Left lung (tissue), 10 donors: Measurements from ENCODE around the gene ATP6V1G3. TPM values are rescaled to one million over a fixed set of nuclear protein-coding genes. Genes with fewer than 3 reads are reported as not detected.
"Not testable (repeated sequence)": the region's sequence is repeated elsewhere in the genome, so short reads cannot be mapped to it uniquely, and the experiment has no call there.

Experiments
- ATAC-seq: fragments of 200-7000 bp; cut with Tn5 transposase; one replicate; pipeline ENCODE4 v1.9.1; 2020; ENCODE audit warnings: moderate library complexity
- DNase-seq, 4 donors: peaks; one replicate each; pipeline ENCODE4 v3.0.0-alpha.2; 2013 to 2020
- H3K27ac ChIP-seq, 2 donors: fragments of 200-600 bp; sonication (generic) in 1 of 2; one replicate each; pipeline versions ENCODE4 v1.5.0 to v1.8.0; 2020 to 2021
- H3K27me3 ChIP-seq, 2 donors: fragments of 200-600 bp; sonication (generic) in 1 of 2; one replicate each; pipeline versions ENCODE4 v1.5.0 to v1.8.0; 2020 to 2021
- H3K36me3 ChIP-seq, 2 donors: fragments of 200-600 bp; sonication (generic) in 1 of 2; one replicate each; pipeline versions ENCODE4 v1.5.0 to v1.8.0; 2020 to 2021
- H3K4me1 ChIP-seq, 2 donors: fragments of 200-600 bp; one replicate each; pipeline ENCODE4 v1.8.0; 2021
- H3K4me3 ChIP-seq, 2 donors: fragments of 200-600 bp; sonication (generic) in 1 of 2; one replicate each; pipeline versions ENCODE4 v1.5.0 to v1.8.0; 2020 to 2021; ENCODE audit warnings: mild to moderate bottlenecking in 1 of 2
- H3K9me3 ChIP-seq, 2 donors: fragments of 200-600 bp; sonication (generic) in 1 of 2; one replicate each; pipeline versions ENCODE4 v1.5.0 to v1.8.0; 2020 to 2021
- intact Hi-C, 2 donors: fragments of 100-400 bp; cut with DNase I; formaldehyde crosslinking; loops; one replicate each; pipeline versions ENCODE4 v1.11.2 to v1.14.2; 2022
- polyA plus RNA-seq, 6 donors: library from polyadenylated mRNA; unstranded; fragments of 120-200 nt; gene quantifications; one replicate each; pipeline ENCODE4 v1.2.1, GENCODE V29; 2013; ENCODE audit not compliant: insufficient read length in 6 of 6
- total RNA-seq, 2 donors: library from RNA; stranded (reverse); fragmentation: NEBNext Ultra II Directional; extraction: Animal tissue kit (Norgen Biotek cat#: 25700); gene quantifications; one replicate each; pipeline ENCODE4 v1.2.1, GENCODE V29; 2021
- TF ChIP-seq, protein P1 (sequence below), 2 donors: fragments of 200-600 bp; sonication (generic) in 1 of 2; IDR thresholded peaks; one replicate each; pipeline versions ENCODE4 v1.5.0 to v1.8.0; 2021; ENCODE audit warnings: antibody characterized with exemption in 2 of 2
- donor health status: DM: no; HTN: yes; CAD: no.
- donor health status: DM: no; HTN: no; CAD: no.

ATP6V1G3 gene
- total and polyA plus RNA-seq, 8 donors = not detected

DNA sequence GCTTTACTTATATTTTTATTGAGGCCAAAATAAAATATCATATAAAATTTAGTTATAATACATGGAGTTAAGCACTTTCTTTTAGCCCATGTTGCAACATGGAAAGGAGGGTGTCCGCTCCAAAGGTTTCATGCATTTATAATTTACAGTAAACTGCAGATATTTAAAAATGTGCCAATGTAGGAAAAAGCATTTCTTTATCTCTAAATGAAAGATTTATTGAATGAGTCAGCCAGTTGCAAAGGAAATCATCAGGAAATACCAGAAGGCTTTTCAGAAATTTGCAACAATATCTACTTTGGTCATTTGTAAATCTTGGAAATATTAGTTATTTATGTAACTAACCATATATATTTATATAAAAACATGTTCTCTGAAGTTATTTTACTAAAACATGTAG is 12.1 kb downstream of the ATP6V1G3 start:
- Histone ChIP-seq H3K4me1 (no peaks in the 10 kb centered on the region), H3K27ac (no peak overlapping the region), H3K9me3 (no peaks in the 10 kb centered on the region), H3K36me3 (no peaks in the 10 kb centered on the region), H3K4me3 (no peak overlapping the region), H3K27me3 (no peaks in the 10 kb centered on the region)
- DNase-seq = no peak
- TF ChIP-seq, protein P1, sequence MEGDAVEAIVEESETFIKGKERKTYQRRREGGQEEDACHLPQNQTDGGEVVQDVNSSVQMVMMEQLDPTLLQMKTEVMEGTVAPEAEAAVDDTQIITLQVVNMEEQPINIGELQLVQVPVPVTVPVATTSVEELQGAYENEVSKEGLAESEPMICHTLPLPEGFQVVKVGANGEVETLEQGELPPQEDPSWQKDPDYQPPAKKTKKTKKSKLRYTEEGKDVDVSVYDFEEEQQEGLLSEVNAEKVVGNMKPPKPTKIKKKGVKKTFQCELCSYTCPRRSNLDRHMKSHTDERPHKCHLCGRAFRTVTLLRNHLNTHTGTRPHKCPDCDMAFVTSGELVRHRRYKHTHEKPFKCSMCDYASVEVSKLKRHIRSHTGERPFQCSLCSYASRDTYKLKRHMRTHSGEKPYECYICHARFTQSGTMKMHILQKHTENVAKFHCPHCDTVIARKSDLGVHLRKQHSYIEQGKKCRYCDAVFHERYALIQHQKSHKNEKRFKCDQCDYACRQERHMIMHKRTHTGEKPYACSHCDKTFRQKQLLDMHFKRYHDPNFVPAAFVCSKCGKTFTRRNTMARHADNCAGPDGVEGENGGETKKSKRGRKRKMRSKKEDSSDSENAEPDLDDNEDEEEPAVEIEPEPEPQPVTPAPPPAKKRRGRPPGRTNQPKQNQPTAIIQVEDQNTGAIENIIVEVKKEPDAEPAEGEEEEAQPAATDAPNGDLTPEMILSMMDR (IDR thresholded peaks at IDR 0.05) = no peak
- no peak for ATAC-seq
- intact Hi-C loops = no loop called here

DNA sequence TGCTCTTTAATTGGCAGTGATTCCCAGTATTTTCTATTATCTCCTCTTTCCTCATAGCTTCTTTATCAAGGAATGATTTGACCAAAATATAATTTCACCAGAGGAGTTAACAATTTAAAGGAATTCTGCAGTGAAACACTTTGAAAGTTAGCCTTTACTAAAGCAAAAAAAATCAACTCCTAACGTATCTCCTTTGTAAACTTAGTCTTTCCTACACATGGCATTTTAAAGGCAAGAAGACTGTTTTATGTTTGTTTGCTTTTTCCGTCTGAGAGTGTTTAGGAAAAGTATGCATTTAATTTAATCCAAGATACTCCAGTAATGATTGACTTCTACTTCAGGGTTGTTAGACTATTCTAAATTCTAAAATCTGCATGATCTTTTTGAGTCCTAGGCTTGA is 15.9 kb downstream of the ATP6V1G3 start:
- intact Hi-C loops = no loop called here
- Histone ChIP-seq H3K9me3 (no peaks in the 10 kb centered on the region), H3K4me3 (no peak overlapping the region), H3K27ac (no peak overlapping the region), H3K4me1 (no peaks in the 10 kb centered on the region), H3K27me3 (no peaks in the 10 kb centered on the region), H3K36me3 (no peaks in the 10 kb centered on the region)
- DNase-seq (no peak), ATAC-seq (no peak)
- TF ChIP-seq, protein P1 (IDR thresholded peaks at IDR 0.05) = no peak

DNA sequence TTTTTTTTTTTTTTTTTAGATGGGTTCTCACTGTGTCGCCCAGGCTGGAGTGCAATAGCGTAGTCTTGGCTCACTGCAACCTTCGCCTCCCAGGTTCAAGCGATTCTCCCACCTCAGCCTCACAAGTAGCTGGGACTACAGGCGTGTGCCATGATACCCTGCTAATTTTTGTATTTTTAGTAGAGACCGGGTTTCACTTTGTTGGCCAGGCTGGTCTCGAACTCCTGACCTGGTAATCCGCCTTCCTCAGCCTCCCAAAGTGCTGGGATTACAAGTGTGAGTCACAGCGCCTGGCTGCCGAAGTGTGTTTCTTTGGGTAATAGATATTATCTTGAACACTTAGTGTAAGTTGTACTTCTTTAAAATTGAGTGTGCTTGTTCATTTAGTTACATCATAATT is 16.4 kb downstream of the ATP6V1G3 start:
- DNase-seq, H3K9me3 ChIP-seq, intact Hi-C loops, H3K4me1 ChIP-seq, ATAC-seq, H3K27me3 ChIP-seq, H3K36me3 ChIP-seq, H3K4me3 ChIP-seq, H3K27ac ChIP-seq: not testable (repeated sequence)

DNA sequence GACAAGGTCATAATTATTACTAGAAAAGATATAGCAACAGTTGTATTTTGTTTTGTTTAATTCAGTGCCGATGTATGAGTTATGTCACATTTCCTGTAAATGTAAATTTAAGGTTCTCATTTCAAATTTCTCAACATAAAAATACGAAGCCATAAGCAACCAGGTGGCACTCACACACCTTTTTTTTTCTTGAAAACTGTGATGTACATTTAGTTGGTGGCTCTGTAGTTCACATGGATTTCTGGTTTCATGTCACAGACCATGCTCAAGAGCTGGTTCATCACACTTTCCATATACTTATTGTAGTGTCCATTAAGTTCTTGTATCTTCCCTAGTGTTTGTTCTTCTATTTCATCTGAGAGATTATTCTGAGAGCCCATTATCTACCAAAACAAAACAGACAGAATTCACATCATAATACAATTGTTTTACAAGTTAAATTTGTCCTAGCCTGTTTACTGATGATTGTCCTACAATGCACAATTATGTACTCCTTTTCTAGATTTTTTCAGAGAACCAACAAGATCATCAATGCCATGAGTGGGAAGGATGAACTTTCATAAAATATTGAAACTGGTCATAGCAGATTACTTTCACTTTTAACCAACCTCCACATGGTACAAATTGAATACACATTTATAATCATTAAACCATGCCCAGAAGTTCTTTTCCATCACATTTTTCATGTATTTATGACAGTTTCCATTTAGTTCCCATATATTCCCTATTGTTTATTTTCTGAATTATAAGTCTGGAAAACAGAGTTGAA is 17.1 kb downstream of the ATP6V1G3 start:
- TF ChIP-seq, protein P1 (IDR thresholded peaks at IDR 0.05) = no peak
- Histone ChIP-seq H3K36me3 (no peaks in the 10 kb centered on the region), H3K27me3 (no peaks in the 10 kb centered on the region), H3K27ac (no peak overlapping the region), H3K4me3 (no peak overlapping the region), H3K4me1 (no peaks in the 10 kb centered on the region), H3K9me3 (no peaks in the 10 kb centered on the region)
- DNase-seq (no peak), ATAC-seq (no peak)
- intact Hi-C loops = no loop called here

DNA sequence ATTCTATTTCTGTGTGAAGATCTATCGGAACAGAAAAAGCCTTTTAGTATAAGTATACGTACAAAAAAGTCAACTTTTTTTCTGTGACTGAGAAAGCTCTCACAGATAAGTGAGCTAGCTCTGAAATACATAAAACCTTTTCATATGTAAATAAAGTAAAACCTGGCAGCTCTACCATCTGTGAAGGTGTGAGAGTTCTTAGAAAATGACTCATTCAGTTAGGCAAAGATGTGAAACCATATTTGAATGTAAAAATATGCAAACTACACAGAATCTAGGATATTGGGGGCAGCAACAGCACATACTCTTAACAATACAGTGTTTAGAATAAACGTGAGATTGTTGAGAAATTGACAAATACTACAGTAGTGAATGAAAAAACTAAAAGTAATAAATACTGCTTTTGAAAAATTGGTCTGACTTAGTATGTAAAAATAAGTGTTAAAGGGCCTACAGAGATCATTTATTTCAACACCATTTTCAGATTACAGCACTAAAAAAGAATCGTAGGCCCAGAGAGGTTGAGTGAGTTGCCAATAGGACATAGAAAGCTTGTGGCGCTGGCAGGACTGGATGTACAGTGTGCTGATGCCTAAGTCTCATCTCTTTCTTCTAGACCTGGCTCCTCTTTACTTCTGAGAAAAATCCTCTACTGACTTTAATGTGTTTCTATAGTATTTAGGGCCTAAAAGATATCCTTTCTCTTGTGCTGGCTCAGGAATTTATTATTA is 19.8 kb downstream of the ATP6V1G3 start:
- ATAC-seq = peak; percentile 49

More for the DNA sequence above, 19.8 kb downstream of the ATP6V1G3 start:
- Histone ChIP-seq H3K9me3 (no peaks in the 10 kb centered on the region), H3K36me3 (no peaks in the 10 kb centered on the region), H3K27ac (no peak overlapping the region), H3K4me3 (no peak overlapping the region), H3K27me3 (no peaks in the 10 kb centered on the region), H3K4me1 (no peaks in the 10 kb centered on the region)
- TF ChIP-seq, protein P1 (IDR thresholded peaks at IDR 0.05) = no peak
- DNase-seq = no peak
- intact Hi-C loops = no loop called here
